Neural cell (in vitro differentiated cells): ENCODE data around the gene MMP19. TPM values are rescaled to one million over a fixed set of nuclear protein-coding genes. Genes with fewer than 3 reads are reported as not detected.

Experiments used
- H2AFZ ChIP-seq: fragments of 200-600, 300-800 bp; sonication (generic), shearing (Covaris generic); 2 replicates; pipeline ENCODE4 v1.6.0; 2014; ENCODE audit warnings: low read depth, mild to moderate bottlenecking, antibody characterized with exemption, low read length, moderate library complexity
- H3F3A ChIP-seq: fragments of 200-600 bp; shearing (Covaris generic); 2 replicates; pipeline ENCODE4 v1.6.1; 2016; ENCODE audit warnings: mild to moderate bottlenecking, moderate library complexity, mixed read lengths, antibody characterized with exemption, low read length; ENCODE audit not compliant: insufficient read depth, poor library complexity, severe bottlenecking
- H3K27ac ChIP-seq: fragments of 200-600, 300-800 bp; sonication (generic), shearing (Covaris generic); 2 replicates; pipeline ENCODE4 v1.5.1; 2014; ENCODE audit warnings: mild to moderate bottlenecking, low read length, moderate library complexity
- H3K27me3 ChIP-seq: fragments of 300-800, 200-600 bp; sonication (generic), shearing (Covaris generic); 2 replicates; pipeline ENCODE4 v1.6.0; 2014; ENCODE audit warnings: mild to moderate bottlenecking, low read depth, low read length, moderate library complexity; ENCODE audit not compliant: insufficient read depth
- H3K36me3 ChIP-seq: fragments of 300-800, 200-600 bp; sonication (generic), shearing (Covaris generic); 2 replicates; pipeline ENCODE4 v1.5.1; 2014; ENCODE audit warnings: mild to moderate bottlenecking, antibody characterized with exemption, low read length, moderate library complexity; ENCODE audit not compliant: insufficient read depth
- H3K4me2 ChIP-seq: fragments of 300-800, 200-600 bp; sonication (generic), shearing (Covaris generic); 2 replicates; pipeline ENCODE4 v1.6.0; 2014; ENCODE audit warnings: mild to moderate bottlenecking, low read length
- H3K4me3 ChIP-seq: fragments of 300-800, 200-600 bp; sonication (generic), shearing (Covaris generic); 2 replicates; pipeline ENCODE4 v1.5.1; 2014; ENCODE audit warnings: mild to moderate bottlenecking, low read length, moderate library complexity
- H3K79me2 ChIP-seq: fragments of 200-600 bp; shearing (Covaris generic); replicated peaks from 2 replicates; pipeline ENCODE4 v1.6.0; 2014; ENCODE audit warnings: mild to moderate bottlenecking, low read length, moderate library complexity; ENCODE audit not compliant: insufficient read depth
- H3K9ac ChIP-seq: fragments of 300-800, 200-600 bp; sonication (generic), shearing (Covaris generic); 2 replicates; pipeline ENCODE4 v1.6.1; 2016; ENCODE audit warnings: mild to moderate bottlenecking, low read length, mixed read lengths
- H3K9me2 ChIP-seq: fragments of 200-600 bp; shearing (Covaris generic); 2 replicates; pipeline ENCODE4 v1.6.1; 2016; ENCODE audit warnings: mild to moderate bottlenecking, low read length, mixed read lengths; ENCODE audit not compliant: insufficient read depth
- H3K9me3 ChIP-seq: fragments of 200-600, 300-800 bp; sonication (generic), shearing (Covaris generic); 2 replicates; pipeline ENCODE4 v1.6.1; 2016; ENCODE audit warnings: mild to moderate bottlenecking, mixed run types, low read length, moderate library complexity, mixed read lengths
- H4K20me1 ChIP-seq: fragments of 200-600 bp; shearing (Covaris generic); 2 replicates; pipeline ENCODE4 v1.6.1; 2016; ENCODE audit warnings: mild to moderate bottlenecking, mixed run types; ENCODE audit not compliant: insufficient read depth
- EP300 ChIP-seq: fragments of 450-650 bp; conservative IDR thresholded peaks from 2 replicates; pipeline ENCODE4 v1.6.1; 2014; ENCODE audit warnings: antibody characterized with exemption, mild to moderate bottlenecking, moderate library complexity; ENCODE audit not compliant: poor library complexity, severe bottlenecking
- EZH2 ChIP-seq: fragments of 200-600, 300-800 bp; shearing (Covaris generic), sonication (generic); IDR thresholded peaks from 2 replicates; pipeline ENCODE4 v1.6.1; 2014; ENCODE audit warnings: antibody characterized with exemption, low read length, borderline replicate concordance, mild to moderate bottlenecking; ENCODE audit not compliant: insufficient read depth, poor library complexity, severe bottlenecking
- MXI1 ChIP-seq: fragments of 450-650 bp; conservative IDR thresholded peaks from 2 replicates; pipeline ENCODE4 v1.6.1; 2014; ENCODE audit warnings: antibody characterized with exemption, mild to moderate bottlenecking; ENCODE audit not compliant: poor library complexity, severe bottlenecking
- POLR2AphosphoS5 ChIP-seq: IDR thresholded peaks from 2 replicates; pipeline ENCODE4 v1.6.1; 2012
- RAD21 ChIP-seq: fragments of 450-650 bp; conservative IDR thresholded peaks from 2 replicates; pipeline ENCODE4 v1.6.1; 2014; ENCODE audit warnings: antibody characterized with exemption, mild to moderate bottlenecking, moderate library complexity
- SMC3 ChIP-seq: fragments of 450-650 bp; conservative IDR thresholded peaks from 2 replicates; pipeline ENCODE4 v1.6.1; 2014; ENCODE audit warnings: antibody characterized with exemption, mild to moderate bottlenecking, moderate library complexity; ENCODE audit not compliant: poor library complexity
- TAF1 ChIP-seq: IDR thresholded peaks from 2 replicates; pipeline ENCODE4 v1.6.1; 2012; ENCODE audit warnings: low read depth
- polyA plus RNA-seq: library from polyadenylated mRNA; depleted of rRNA; stranded (reverse); fragments of >200 nt; gene quantifications from 2 replicates; pipeline ENCODE4 v1.2.3, GENCODE V29; 2014
- TF ChIP-seq, protein P1 (sequence below): fragments of 450-650 bp; IDR thresholded peaks from 2 replicates; pipeline ENCODE4 v1.5.1; 2014; ENCODE audit warnings: antibody characterized with exemption, mild to moderate bottlenecking, moderate library complexity; ENCODE audit not compliant: poor library complexity, severe bottlenecking
- TF ChIP-seq, protein P2 (sequence below): IDR thresholded peaks from 2 replicates; pipeline ENCODE4 v1.6.1; 2012; ENCODE audit warnings: borderline replicate concordance

MMP19 gene
- polyA plus RNA-seq, 1 donor from 2014 or later = not detected

DNA sequence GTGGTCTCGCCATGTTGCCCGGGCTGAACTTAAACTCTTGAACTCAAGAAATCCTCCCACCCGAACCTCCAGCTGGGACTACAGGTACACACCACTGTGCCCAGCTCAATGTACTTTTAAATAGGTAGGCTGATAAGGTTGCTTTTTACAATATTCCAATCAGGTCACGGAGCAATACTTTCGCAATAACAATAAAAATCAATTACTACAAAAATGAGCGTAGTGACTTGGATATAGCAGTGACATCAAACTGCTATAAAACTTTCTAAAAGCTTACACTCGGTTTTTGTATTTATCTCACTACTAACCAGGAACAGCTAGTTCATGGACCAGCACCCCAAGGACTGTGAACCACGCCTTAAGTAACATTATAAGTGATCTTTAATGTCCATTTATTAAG, 35.8 kb downstream of the MMP19 start:
- H4K20me1 ChIP-seq = peaks cover 3% of the 10 kb centered on the region
- no peak overlapping the region for H3K4me2 ChIP-seq
- no peak overlapping the region for H3K4me3 ChIP-seq
- H3F3A ChIP-seq = no peaks in the 10 kb centered on the region
- no peaks in the 10 kb centered on the region for H3K9me3 ChIP-seq
- no peak overlapping the region for H3K9ac ChIP-seq
- H3K36me3 ChIP-seq = no peaks in the 10 kb centered on the region
- no peaks in the 10 kb centered on the region for H3K27me3 ChIP-seq
- no peak for TF ChIP-seq TAF1
- TF ChIP-seq, protein P1, sequence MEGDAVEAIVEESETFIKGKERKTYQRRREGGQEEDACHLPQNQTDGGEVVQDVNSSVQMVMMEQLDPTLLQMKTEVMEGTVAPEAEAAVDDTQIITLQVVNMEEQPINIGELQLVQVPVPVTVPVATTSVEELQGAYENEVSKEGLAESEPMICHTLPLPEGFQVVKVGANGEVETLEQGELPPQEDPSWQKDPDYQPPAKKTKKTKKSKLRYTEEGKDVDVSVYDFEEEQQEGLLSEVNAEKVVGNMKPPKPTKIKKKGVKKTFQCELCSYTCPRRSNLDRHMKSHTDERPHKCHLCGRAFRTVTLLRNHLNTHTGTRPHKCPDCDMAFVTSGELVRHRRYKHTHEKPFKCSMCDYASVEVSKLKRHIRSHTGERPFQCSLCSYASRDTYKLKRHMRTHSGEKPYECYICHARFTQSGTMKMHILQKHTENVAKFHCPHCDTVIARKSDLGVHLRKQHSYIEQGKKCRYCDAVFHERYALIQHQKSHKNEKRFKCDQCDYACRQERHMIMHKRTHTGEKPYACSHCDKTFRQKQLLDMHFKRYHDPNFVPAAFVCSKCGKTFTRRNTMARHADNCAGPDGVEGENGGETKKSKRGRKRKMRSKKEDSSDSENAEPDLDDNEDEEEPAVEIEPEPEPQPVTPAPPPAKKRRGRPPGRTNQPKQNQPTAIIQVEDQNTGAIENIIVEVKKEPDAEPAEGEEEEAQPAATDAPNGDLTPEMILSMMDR = no peak
- TF ChIP-seq EZH2 = no peak
- no peak for TF ChIP-seq POLR2AphosphoS5
- TF ChIP-seq EP300 = no peak
- no peak for TF ChIP-seq RAD21
- no peak for TF ChIP-seq MXI1
- TF ChIP-seq SMC3 = no peak
- TF ChIP-seq, protein P2, sequence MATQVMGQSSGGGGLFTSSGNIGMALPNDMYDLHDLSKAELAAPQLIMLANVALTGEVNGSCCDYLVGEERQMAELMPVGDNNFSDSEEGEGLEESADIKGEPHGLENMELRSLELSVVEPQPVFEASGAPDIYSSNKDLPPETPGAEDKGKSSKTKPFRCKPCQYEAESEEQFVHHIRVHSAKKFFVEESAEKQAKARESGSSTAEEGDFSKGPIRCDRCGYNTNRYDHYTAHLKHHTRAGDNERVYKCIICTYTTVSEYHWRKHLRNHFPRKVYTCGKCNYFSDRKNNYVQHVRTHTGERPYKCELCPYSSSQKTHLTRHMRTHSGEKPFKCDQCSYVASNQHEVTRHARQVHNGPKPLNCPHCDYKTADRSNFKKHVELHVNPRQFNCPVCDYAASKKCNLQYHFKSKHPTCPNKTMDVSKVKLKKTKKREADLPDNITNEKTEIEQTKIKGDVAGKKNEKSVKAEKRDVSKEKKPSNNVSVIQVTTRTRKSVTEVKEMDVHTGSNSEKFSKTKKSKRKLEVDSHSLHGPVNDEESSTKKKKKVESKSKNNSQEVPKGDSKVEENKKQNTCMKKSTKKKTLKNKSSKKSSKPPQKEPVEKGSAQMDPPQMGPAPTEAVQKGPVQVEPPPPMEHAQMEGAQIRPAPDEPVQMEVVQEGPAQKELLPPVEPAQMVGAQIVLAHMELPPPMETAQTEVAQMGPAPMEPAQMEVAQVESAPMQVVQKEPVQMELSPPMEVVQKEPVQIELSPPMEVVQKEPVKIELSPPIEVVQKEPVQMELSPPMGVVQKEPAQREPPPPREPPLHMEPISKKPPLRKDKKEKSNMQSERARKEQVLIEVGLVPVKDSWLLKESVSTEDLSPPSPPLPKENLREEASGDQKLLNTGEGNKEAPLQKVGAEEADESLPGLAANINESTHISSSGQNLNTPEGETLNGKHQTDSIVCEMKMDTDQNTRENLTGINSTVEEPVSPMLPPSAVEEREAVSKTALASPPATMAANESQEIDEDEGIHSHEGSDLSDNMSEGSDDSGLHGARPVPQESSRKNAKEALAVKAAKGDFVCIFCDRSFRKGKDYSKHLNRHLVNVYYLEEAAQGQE = no peak
- no peaks in the 10 kb centered on the region for H3K9me2 ChIP-seq
- no peak overlapping the region for H3K27ac ChIP-seq
- peaks cover 70% of the 10 kb centered on the region for H3K79me2 ChIP-seq
- H2AFZ ChIP-seq = no peak overlapping the region

DNA sequence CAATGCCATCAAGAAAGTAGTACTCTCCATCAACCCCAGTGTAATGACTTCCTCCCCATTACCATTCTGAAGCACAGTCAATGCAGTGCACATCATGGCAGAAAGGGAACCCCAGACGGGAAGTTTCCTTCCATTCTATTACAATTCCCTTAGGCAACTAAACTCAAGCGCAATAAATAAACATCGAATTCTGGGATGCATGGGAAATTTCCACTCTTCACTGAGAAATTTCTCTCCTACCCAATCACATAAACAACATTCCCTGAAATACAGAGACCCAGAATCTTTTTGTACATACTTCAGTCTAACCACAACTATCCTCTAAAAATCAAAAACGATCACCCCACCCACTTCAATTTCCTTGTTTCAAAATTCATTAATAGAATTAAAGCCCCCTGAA, 45.2 kb downstream of the MMP19 start:
- H3K79me2 ChIP-seq = peaks cover 7% of the 10 kb centered on the region
- H3K4me3 ChIP-seq = no peak overlapping the region
- peaks cover 6% of the 10 kb centered on the region for H3K36me3 ChIP-seq
- H4K20me1 ChIP-seq = no peaks in the 10 kb centered on the region
- H3K9me3 ChIP-seq = no peaks in the 10 kb centered on the region
- no peak overlapping the region for H3K4me2 ChIP-seq
- no peak overlapping the region for H3K9ac ChIP-seq
- no peak overlapping the region for H2AFZ ChIP-seq
- H3F3A ChIP-seq = no peaks in the 10 kb centered on the region
- H3K27ac ChIP-seq = no peak overlapping the region
- TF ChIP-seq POLR2AphosphoS5 (no peak), RAD21 (no peak), SMC3 (no peak), MXI1 (no peak), TAF1 (no peak), EP300 (no peak), EZH2 (no peak)
- TF ChIP-seq, protein P1 = no peak
- TF ChIP-seq, protein P2 = no peak
- no peaks in the 10 kb centered on the region for H3K9me2 ChIP-seq
- H3K27me3 ChIP-seq = no peaks in the 10 kb centered on the region
